CD8-positive, alpha-beta memory T cell (primary cell): ENCODE data around the gene LINGO1. TPM values are rescaled to one million over a fixed set of nuclear protein-coding genes. Genes with fewer than 3 reads are reported as not detected.

Experiments used
- CTCF ChIA-PET: fragments of 350-600 bp; sonication (Branson Sonifier 250); formaldehyde crosslinking; loops from one replicate; lab custom pipeline; 2021; ENCODE audit warnings: antibody characterized with exemption; lab: Charles Lee
- POLR2A ChIA-PET: fragments of 350-600 bp; sonication (Branson Sonifier 250); formaldehyde crosslinking; loops from one replicate; lab custom pipeline; 2021; ENCODE audit warnings: antibody characterized with exemption; lab: Charles Lee
- DNase-seq, 5 donors: peaks; one replicate each; pipeline versions ENCODE4 v3.0.0 to v3.0.0-alpha.2; 2020 to 2022; ENCODE audit warnings: mixed read lengths in 1 of 5
- H3K27ac ChIP-seq: one replicate; pipeline ENCODE4 v1.7.0; 2013; ENCODE audit warnings: low read depth, mild to moderate bottlenecking, low read length, moderate library complexity
- H3K27me3 ChIP-seq: 2 replicates; pipeline ENCODE4 v1.7.0; 2013; ENCODE audit warnings: low read length, mild to moderate bottlenecking; ENCODE audit not compliant: insufficient read depth, poor library complexity, severe bottlenecking
- H3K36me3 ChIP-seq: 2 replicates; pipeline ENCODE4 v1.7.0; 2013; ENCODE audit warnings: mild to moderate bottlenecking, low read length, moderate library complexity; ENCODE audit not compliant: insufficient read depth
- H3K4me1 ChIP-seq: 2 replicates; pipeline ENCODE4 v1.7.0; 2013; ENCODE audit warnings: mild to moderate bottlenecking, low read length, moderate library complexity; ENCODE audit not compliant: insufficient read depth
- H3K4me3 ChIP-seq: 2 replicates; pipeline ENCODE4 v1.7.0; 2013; ENCODE audit warnings: mild to moderate bottlenecking, low read length
- H3K9me3 ChIP-seq: 2 replicates; pipeline ENCODE4 v1.7.0; 2013; ENCODE audit warnings: mild to moderate bottlenecking, low read length
- H3K27ac Mint-ChIP-seq, 8 donors: one replicate each; pipeline ENCODE4 v1.8.0; 2020 to 2021; ENCODE audit warnings: mixed read lengths in 8 of 8, mild to moderate bottlenecking in 6 of 8, inconsistent platforms in 3 of 8, moderate library complexity in 3 of 8
- H3K27me3 Mint-ChIP-seq, 2 donors: one replicate each; pipeline ENCODE4 v1.8.0; 2020 to 2021; ENCODE audit warnings: mixed read lengths in 2 of 2, mild to moderate bottlenecking in 1 of 2, moderate library complexity in 1 of 2
- H3K36me3 Mint-ChIP-seq, 3 donors: one replicate each; pipeline ENCODE4 v1.8.0; 2020 to 2021; ENCODE audit warnings: mixed read lengths in 3 of 3, inconsistent platforms in 1 of 3, mild to moderate bottlenecking in 1 of 3
- H3K4me1 Mint-ChIP-seq, 3 donors: one replicate each; pipeline ENCODE4 v1.8.0; 2020 to 2021; ENCODE audit warnings: mixed read lengths in 3 of 3, inconsistent platforms in 1 of 3, mild to moderate bottlenecking in 1 of 3
- H3K4me3 Mint-ChIP-seq, 7 donors: one replicate each; pipeline ENCODE4 v1.8.0; 2020 to 2021; ENCODE audit warnings: mixed read lengths in 7 of 7, mild to moderate bottlenecking in 6 of 7, moderate library complexity in 4 of 7, inconsistent platforms in 2 of 7
- H3K9me3 Mint-ChIP-seq, 5 donors: one replicate each; pipeline ENCODE4 v1.8.0; 2020 to 2022; ENCODE audit warnings: mixed read lengths in 5 of 5, mild to moderate bottlenecking in 3 of 5, moderate library complexity in 2 of 5, inconsistent platforms in 1 of 5
- polyA plus RNA-seq: library from polyadenylated mRNA; unstranded; fragments of 300-500 nt; fragmentation: Illumina TruSeq; gene quantifications from one replicate; pipeline ENCODE4 v1.2.3, GENCODE V29; 2021
- total RNA-seq, 2 experiments: library from RNA; stranded (reverse); gene quantifications; one replicate each; pipeline ENCODE4 v1.2.3, GENCODE V29; 2021

Gene LINGO1
- total and polyA plus RNA-seq, 3 experiments from 2014 or later: not detected

GRCh38 chr15:77663256-77663655 lies 30.5 kb upstream of the LINGO1 start:
- H3K9me3 Mint-ChIP-seq: no peaks in the 10 kb centered on the region
- no peaks in the 10 kb centered on the region for H3K36me3 Mint-ChIP-seq
- POLR2A ChIA-PET: no interaction called here
- H3K36me3 ChIP-seq: no peaks in the 10 kb centered on the region
- H3K9me3 ChIP-seq: no peaks in the 10 kb centered on the region
- H3K4me3 Mint-ChIP-seq: no peak overlapping the region
- H3K27me3 ChIP-seq: no peaks in the 10 kb centered on the region
- CTCF ChIA-PET: no interaction called here
- H3K4me1 ChIP-seq: no peaks in the 10 kb centered on the region
- peaks cover 8 to 36% of the 10 kb centered on the region in 2 donors for H3K27me3 Mint-ChIP-seq
- no peak overlapping the region for H3K27ac ChIP-seq
- no peak overlapping the region for H3K4me3 ChIP-seq
- H3K4me1 Mint-ChIP-seq: peaks cover 0 to 2% (median 0%) of the 10 kb centered on the region in 3 donors
- H3K27ac Mint-ChIP-seq: no peak overlapping the region
- DNase-seq: no peak

- no peaks in the 10 kb centered on the region for H3K36me3 ChIP-seq
- H3K27me3 ChIP-seq: no peaks in the 10 kb centered on the region
- peaks cover 8 to 47% of the 10 kb centered on the region in 2 donors for H3K27me3 Mint-ChIP-seq
- no peak overlapping the region for H3K4me3 ChIP-seq
- H3K4me1 Mint-ChIP-seq: peaks cover 0 to 2% (median 0%) of the 10 kb centered on the region in 3 donors
- peak overlapping the region in 2 of 8 donors; percentile 43 to 77 for H3K27ac Mint-ChIP-seq
- ChIA-PET POLR2A (no interaction called here), CTCF (no interaction called here)
- H3K4me3 Mint-ChIP-seq: no peak overlapping the region
- no peaks in the 10 kb centered on the region for H3K36me3 Mint-ChIP-seq
- H3K9me3 Mint-ChIP-seq: no peaks in the 10 kb centered on the region
- DNase-seq: no peak
- no peaks in the 10 kb centered on the region for H3K9me3 ChIP-seq
- H3K27ac ChIP-seq: no peak overlapping the region
- no peaks in the 10 kb centered on the region for H3K4me1 ChIP-seq
Measured at GRCh38 chr15:77659350-77660321, 26.9 kb upstream of the LINGO1 start.

- DNase-seq: no peak
- H3K27ac ChIP-seq: no peak overlapping the region
- no peak overlapping the region for H3K4me3 ChIP-seq
- Mint-ChIP-seq H3K27ac (no peak overlapping the region), H3K4me3 (no peak overlapping the region), H3K36me3 (no peaks in the 10 kb centered on the region), H3K9me3 (no peaks in the 10 kb centered on the region), H3K27me3 (peaks cover 13 to 55% of the 10 kb centered on the region in 2 donors), H3K4me1 (peaks cover 0 to 2% (median 0%) of the 10 kb centered on the region in 3 donors)
- H3K27me3 ChIP-seq: no peaks in the 10 kb centered on the region
- CTCF ChIA-PET: no interaction called here
- H3K36me3 ChIP-seq: no peaks in the 10 kb centered on the region
- POLR2A ChIA-PET: no interaction called here
- H3K9me3 ChIP-seq: no peaks in the 10 kb centered on the region
- H3K4me1 ChIP-seq: no peaks in the 10 kb centered on the region
Measured at GRCh38 chr15:77658304-77658703, 25.6 kb upstream of the LINGO1 start.

GRCh38 chr15:77657634-77658238 lies 25.0 kb upstream of the LINGO1 start:
- Histone ChIP-seq H3K4me3 (no peak overlapping the region), H3K9me3 (no peaks in the 10 kb centered on the region), H3K4me1 (no peaks in the 10 kb centered on the region), H3K27me3 (no peaks in the 10 kb centered on the region), H3K36me3 (no peaks in the 10 kb centered on the region), H3K27ac (no peak overlapping the region)
- POLR2A ChIA-PET: no interaction called here
- CTCF ChIA-PET: no interaction called here
- Mint-ChIP-seq H3K4me1 (peaks cover 0 to 2% (median 0%) of the 10 kb centered on the region in 3 donors), H3K36me3 (no peaks in the 10 kb centered on the region), H3K27me3 (peaks cover 13 to 54% of the 10 kb centered on the region in 2 donors), H3K27ac (no peak overlapping the region), H3K4me3 (no peak overlapping the region), H3K9me3 (no peaks in the 10 kb centered on the region)
- DNase-seq: no peak

- Histone ChIP-seq H3K27ac (no peak overlapping the region), H3K36me3 (no peaks in the 10 kb centered on the region), H3K4me3 (no peak overlapping the region), H3K27me3 (no peaks in the 10 kb centered on the region), H3K9me3 (no peaks in the 10 kb centered on the region), H3K4me1 (no peaks in the 10 kb centered on the region)
- no peak overlapping the region for H3K4me3 Mint-ChIP-seq
- no peak for DNase-seq
- CTCF ChIA-PET: no interaction called here
- POLR2A ChIA-PET: no interaction called here
- no peaks in the 10 kb centered on the region for H3K9me3 Mint-ChIP-seq
- no peak overlapping the region for H3K27ac Mint-ChIP-seq
- H3K4me1 Mint-ChIP-seq: peaks cover 0 to 2% (median 0%) of the 10 kb centered on the region in 3 donors
- H3K27me3 Mint-ChIP-seq: peaks cover 13 to 54% of the 10 kb centered on the region in 2 donors
- no peaks in the 10 kb centered on the region for H3K36me3 Mint-ChIP-seq
Measured at GRCh38 chr15:77656294-77656693, 23.6 kb upstream of the LINGO1 start.

GRCh38 chr15:77654975-77655374 lies 22.3 kb upstream of the LINGO1 start:
- CTCF ChIA-PET: interaction anchor here (1.3 kb wide), 1 partner anchor 16 kb away, joined by 3 read pairs; no protein-coding TSS in a partner anchor
- no peak overlapping the region for H3K27ac Mint-ChIP-seq
- peaks cover 0 to 2% (median 0%) of the 10 kb centered on the region in 3 donors for H3K4me1 Mint-ChIP-seq
- H3K27me3 ChIP-seq: no peaks in the 10 kb centered on the region
- H3K27ac ChIP-seq: no peak overlapping the region
- H3K36me3 Mint-ChIP-seq: no peaks in the 10 kb centered on the region
- H3K9me3 Mint-ChIP-seq: peaks cover 0 to 1% (median 0%) of the 10 kb centered on the region in 5 donors
- no peaks in the 10 kb centered on the region for H3K4me1 ChIP-seq
- H3K4me3 Mint-ChIP-seq: no peak overlapping the region
- H3K27me3 Mint-ChIP-seq: peaks cover 13 to 45% of the 10 kb centered on the region in 2 donors
- POLR2A ChIA-PET: no interaction called here
- no peak for DNase-seq
- no peaks in the 10 kb centered on the region for H3K9me3 ChIP-seq
- H3K4me3 ChIP-seq: no peak overlapping the region
- no peaks in the 10 kb centered on the region for H3K36me3 ChIP-seq

GRCh38 chr15:77653832-77654480 lies 21.2 kb upstream of the LINGO1 start:
- DNase-seq: no peak
- H3K4me3 Mint-ChIP-seq: no peak overlapping the region
- Histone ChIP-seq H3K36me3 (no peaks in the 10 kb centered on the region), H3K4me1 (no peaks in the 10 kb centered on the region), H3K27ac (no peak overlapping the region), H3K9me3 (no peaks in the 10 kb centered on the region), H3K27me3 (no peaks in the 10 kb centered on the region), H3K4me3 (no peak overlapping the region)
- POLR2A ChIA-PET: no interaction called here
- peaks cover 13 to 41% of the 10 kb centered on the region in 2 donors for H3K27me3 Mint-ChIP-seq
- H3K27ac Mint-ChIP-seq: no peak overlapping the region
- peaks cover 0 to 1% (median 0%) of the 10 kb centered on the region in 5 donors for H3K9me3 Mint-ChIP-seq
- CTCF ChIA-PET: interaction anchor here (1.3 kb wide), 1 partner anchor 17 kb away, joined by 3 read pairs; no protein-coding TSS in a partner anchor
- no peaks in the 10 kb centered on the region for H3K4me1 Mint-ChIP-seq
- H3K36me3 Mint-ChIP-seq: no peaks in the 10 kb centered on the region
